ENCODE results near the gene ABI1. TPM values are rescaled to one million over a fixed set of nuclear protein-coding genes. Genes with fewer than 3 reads are reported as not detected.

ABI1 gene
- total RNA-seq, 1 experiment from 2014 or later = 73.2 TPM

DNA sequence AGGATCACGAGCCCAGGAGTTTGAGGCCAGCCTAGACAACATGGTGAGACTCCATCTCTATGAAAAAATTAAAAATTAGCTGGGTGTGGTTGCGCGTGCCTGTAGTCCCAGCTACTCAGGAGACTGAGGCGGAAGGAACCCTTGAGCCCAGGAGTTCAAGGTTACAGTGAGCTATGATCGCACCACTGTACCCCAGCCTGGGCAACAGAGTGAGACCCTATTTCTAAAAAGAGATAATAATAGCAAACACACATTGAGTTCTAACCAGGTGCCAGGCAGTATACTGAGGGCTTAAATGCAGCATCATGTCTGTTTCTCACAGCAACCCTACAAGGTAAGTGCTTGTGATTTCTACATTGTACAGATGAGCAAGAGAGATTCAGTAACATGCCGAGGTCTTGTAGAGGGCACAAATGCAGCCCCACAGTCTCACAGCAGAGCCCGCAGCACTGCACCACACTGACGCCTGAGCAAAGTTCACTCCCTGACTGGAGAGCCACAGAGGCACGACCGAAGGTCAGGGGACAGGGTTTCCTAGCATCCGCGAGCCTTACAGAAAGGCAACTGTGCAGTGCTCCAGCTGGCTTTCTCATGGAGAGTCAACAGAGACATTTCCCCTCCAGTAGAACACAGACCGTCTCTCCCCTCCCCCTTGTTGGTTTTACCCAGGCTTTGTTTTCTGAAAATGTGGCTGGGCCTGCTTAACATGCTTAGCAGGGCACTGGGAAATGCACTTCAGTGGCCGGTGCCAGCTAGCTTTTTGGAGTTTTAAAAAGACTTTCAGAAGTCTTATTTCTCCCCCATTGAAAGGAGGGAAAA, 126.8 kb downstream of the ABI1 start:
- in situ Hi-C loops (cut with HindIII; ENCODE audit: low pct_unique_long_range_greater_than_20kb, low sequenced_read_pairs) = no loop called here
- DNase-seq (ENCODE audit: low read depth) = no peak

- in situ Hi-C loops (cut with HindIII; ENCODE audit: low pct_unique_long_range_greater_than_20kb, low sequenced_read_pairs) = no loop called here
- DNase-seq (ENCODE audit: low read depth) = no peak
Measured at GRCh38 chr10:26730552-26730951, 130.2 kb downstream of the ABI1 start.

DNA sequence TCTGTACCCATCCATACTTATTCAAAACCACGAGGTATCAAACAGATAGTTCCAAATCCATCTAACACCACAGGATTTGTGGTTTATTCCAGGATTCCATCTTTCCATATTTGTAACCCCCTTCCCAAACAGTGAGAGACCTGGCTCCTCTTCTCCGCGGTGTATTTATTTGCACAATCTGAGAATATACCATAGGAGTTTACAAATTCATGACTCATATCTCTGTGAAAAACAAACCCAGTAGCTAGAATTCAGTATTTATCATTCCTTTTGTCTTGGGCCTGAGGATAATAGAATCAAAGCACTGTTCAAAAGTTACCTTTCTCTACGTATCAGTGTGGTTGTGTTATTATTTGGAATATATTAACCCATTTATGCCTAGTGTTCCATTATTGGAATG, 131.4 kb downstream of the ABI1 start:
- DNase-seq (ENCODE audit: low read depth) = no peak
- in situ Hi-C loops (cut with HindIII; ENCODE audit: low pct_unique_long_range_greater_than_20kb, low sequenced_read_pairs) = no loop called here

DNA sequence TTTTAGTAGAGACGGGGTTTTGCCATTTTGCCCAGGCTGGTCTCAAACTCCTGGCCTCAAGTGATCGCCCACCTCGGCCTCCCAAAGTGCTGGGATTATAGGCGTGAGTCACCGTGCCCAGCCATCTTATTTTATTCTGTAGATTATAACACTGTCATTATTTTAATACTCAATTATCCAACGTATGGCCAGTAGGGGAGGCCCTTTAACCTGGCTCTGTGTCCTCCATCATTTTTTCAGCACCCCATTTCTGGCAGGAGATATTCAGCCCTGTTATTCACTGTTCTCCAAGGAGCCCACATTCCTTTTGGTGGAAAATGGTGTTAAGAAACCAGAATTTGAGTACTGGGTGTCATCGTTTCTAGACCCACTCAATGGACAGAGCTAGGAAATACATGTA, 131.8 kb downstream of the ABI1 start:
- no peak for DNase-seq (ENCODE audit: low read depth)
- in situ Hi-C loops (cut with HindIII; ENCODE audit: low pct_unique_long_range_greater_than_20kb, low sequenced_read_pairs) = no loop called here

DNA sequence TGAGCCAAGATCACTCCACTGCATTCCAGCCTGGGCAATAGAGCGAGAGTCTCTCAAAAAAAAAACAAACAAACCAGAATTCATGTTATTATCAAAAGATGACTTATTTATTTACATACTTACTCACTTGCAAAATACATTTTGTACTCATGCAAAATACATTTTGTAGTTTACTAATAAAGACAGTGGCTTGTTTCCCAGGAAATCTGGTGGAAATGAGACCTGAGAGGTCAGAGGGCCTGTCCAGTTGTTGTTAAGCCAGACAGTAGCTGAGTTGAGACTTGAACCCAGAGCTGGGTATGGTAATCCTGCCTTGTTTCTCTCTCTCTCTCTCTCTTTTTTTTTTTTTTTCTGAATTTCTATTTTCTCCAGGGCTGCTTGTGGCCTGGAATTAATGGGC, 133.8 kb downstream of the ABI1 start:
- DNase-seq (ENCODE audit: low read depth) = no peak
- in situ Hi-C loops (cut with HindIII; ENCODE audit: low pct_unique_long_range_greater_than_20kb, low sequenced_read_pairs) = no loop called here

GRCh38 chr10:26725837-26726727, 134.7 kb downstream of the ABI1 start:
- in situ Hi-C loops (cut with HindIII; ENCODE audit: low pct_unique_long_range_greater_than_20kb, low sequenced_read_pairs) = no loop called here
- peak; percentile 32 for DNase-seq (ENCODE audit: low read depth)

DNA sequence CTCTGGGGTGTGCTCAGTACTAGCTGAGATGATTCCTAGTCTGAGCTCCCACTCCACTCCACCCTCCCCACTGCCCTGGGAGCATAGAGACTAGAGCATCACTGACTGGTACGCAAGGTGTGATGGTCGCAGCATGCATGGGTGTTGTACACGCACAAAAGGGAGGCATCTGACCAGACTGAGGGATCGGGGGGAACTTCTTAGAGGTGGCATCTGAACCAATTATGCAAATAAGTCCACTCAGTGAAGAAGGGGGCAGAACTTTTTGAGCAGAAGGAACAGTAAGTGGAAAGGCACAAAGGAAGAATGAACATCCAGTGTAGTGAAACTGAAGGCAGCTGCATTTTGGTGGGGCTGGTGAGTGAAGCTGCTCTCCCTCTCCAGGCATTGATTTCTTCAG, 137.7 kb downstream of the ABI1 start:
- in situ Hi-C loops (cut with HindIII; ENCODE audit: low pct_unique_long_range_greater_than_20kb, low sequenced_read_pairs) = no loop called here
- DNase-seq (ENCODE audit: low read depth) = no peak

GRCh38 chr10:26721561-26721960, 139.2 kb downstream of the ABI1 start:
- in situ Hi-C loops (cut with HindIII; ENCODE audit: low pct_unique_long_range_greater_than_20kb, low sequenced_read_pairs) = no loop called here
- no peak for DNase-seq (ENCODE audit: low read depth)

GRCh38 chr10:26717476-26717875, 143.3 kb downstream of the ABI1 start:
- in situ Hi-C loops (cut with HindIII; ENCODE audit: low pct_unique_long_range_greater_than_20kb, low sequenced_read_pairs) = no loop called here

GRCh38 chr10:26715137-26715487, 145.6 kb downstream of the ABI1 start:
- DNase-seq (ENCODE audit: low read depth) = no peak
- in situ Hi-C loops (cut with HindIII; ENCODE audit: low pct_unique_long_range_greater_than_20kb, low sequenced_read_pairs) = no loop called here

More at GRCh38 chr10:26717476-26717875, 143.3 kb downstream of the ABI1 start:
- DNase-seq (ENCODE audit: low read depth) = no peak

DNA sequence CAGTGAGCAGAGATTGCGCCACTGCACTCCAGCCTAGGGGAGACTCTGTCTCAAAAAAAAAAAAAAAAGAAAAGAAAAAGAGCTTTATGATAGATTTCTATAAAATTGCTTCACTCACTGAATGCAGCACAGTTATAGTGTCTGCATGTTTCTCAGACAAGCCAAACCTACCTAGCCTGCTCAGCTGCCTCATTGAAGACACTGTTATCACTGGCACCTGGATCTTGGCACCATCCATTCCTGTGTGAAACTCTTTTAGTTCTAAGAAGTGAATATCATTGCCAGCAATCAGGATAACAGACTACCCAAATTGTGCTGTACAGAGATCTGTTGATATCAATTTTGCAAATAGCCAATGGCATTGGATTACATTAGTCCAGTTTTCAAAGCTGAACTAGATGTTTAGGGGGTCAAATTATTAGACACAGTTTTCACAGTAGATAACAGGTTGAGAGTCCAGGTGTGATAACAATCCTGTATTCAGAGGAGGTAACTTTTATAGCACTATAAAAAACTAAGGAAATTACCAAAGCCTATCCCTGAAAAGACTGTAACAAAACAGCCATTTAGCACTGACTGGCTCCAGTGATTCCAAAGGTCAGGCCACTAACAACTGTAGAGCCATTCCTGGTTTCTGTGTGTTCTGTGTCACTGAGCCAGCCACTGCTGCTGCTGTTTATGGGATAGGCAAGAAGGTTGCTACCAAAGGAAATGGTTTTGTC, 146.2 kb downstream of the ABI1 start:
- DNase-seq (ENCODE audit: low read depth) = peak; percentile 54
- in situ Hi-C loops (cut with HindIII; ENCODE audit: low pct_unique_long_range_greater_than_20kb, low sequenced_read_pairs) = no loop called here

DNA sequence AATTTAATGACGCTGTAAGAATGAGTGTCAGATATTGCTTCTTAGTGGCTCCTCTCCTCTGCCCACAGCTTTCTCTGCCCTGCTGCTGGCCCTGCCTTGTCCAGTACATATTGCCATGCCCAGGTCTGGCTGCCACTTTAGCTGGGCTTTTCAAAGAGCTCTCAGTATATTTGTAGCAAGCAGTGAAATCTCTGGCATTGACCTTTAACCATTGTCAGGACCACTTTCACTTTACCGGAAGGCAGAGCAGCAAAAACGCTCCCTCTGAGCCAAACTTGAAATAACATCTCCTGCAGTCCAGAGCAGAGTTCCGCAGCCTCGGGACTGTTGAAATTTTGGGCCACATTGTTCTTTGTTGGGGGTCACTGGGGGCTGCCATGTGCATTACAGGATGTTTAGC, 149.4 kb downstream of the ABI1 start:
- DNase-seq (ENCODE audit: low read depth) = no peak
- in situ Hi-C loops (cut with HindIII; ENCODE audit: low pct_unique_long_range_greater_than_20kb, low sequenced_read_pairs) = no loop called here

DNA sequence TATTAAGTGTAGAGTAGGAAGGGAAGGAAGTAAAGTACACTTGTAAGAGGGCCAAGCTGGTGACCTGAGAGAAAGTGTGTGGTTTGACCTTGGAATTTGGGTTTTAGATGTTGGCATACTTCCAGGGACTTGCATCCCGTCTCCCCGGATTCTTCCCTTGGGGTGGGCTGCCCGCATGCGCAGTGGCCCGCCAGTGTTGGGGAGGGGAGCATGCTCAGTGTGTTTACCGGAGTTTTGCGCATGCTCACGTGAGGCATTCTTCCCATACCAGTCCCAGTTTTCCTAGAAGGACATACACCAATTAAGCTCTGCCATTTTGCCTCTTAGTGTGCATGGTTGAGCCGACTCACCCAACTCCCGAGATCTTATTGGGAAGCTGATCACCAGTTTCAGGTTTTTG, 153.8 kb downstream of the ABI1 start:
- no peak for DNase-seq (ENCODE audit: low read depth)
- in situ Hi-C loops (cut with HindIII; ENCODE audit: low pct_unique_long_range_greater_than_20kb, low sequenced_read_pairs) = no loop called here

DNA sequence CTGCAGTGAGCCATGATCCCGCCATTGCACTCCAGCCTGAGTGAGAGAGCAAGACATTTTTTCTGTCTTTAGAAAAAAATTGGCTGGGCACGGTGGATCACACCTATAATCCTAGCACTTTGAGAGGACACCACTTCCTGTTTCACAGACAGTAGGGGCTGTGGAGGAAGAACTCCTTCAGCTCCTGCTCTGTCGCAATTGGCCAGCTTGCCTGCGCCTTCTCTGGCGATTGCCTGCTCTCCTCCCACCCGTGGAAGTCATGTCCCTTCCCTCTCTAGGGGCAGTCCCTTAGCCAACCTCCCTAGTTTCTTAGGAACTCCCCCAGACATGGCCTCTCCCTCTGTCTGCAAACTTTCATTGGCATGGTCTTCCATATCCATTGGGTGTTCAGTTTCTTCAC, 154.6 kb downstream of the ABI1 start:
- in situ Hi-C loops (cut with HindIII; ENCODE audit: low pct_unique_long_range_greater_than_20kb, low sequenced_read_pairs) = no loop called here

DNA sequence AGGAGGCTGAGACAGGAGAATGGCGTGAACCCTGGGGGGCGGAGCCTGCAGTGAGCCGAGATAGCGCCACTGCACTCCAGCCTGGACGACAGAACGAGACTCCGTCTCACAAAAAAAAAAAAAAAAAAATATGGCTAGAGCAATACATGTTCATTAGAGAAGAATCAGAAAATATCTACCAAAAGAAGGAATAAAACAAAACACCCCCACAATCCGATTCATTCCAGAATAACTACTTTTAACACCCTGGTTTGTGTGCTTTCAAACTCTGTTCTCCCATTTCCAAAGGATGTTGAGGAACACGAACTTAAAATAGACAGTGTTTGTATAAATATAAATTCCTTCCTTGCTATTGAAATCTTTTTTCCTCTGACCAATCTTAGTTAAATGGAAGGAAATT, 156.8 kb downstream of the ABI1 start:
- DNase-seq (ENCODE audit: low read depth) = no peak
- in situ Hi-C loops (cut with HindIII; ENCODE audit: low pct_unique_long_range_greater_than_20kb, low sequenced_read_pairs) = no loop called here

More for the DNA sequence above, 154.6 kb downstream of the ABI1 start:
- no peak for DNase-seq (ENCODE audit: low read depth)

DNA sequence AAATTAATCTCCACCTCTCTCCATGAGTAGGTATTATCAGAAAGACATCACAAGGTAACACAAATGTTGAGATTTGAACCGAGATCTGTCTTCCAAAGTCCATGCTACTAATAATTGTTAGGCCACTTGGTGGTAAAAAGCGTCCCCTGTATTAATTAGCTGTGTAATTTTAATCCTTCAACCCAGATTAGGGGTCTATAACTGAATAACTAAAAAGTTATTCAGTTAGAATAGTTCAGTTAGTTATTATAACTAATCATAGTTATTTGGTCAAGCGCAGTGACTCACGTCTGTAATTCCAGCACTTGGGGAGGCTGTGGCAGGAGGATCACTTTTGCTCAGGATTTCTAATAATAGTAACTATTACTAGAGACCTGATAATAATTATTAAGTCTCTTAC, 157.7 kb downstream of the ABI1 start:
- DNase-seq (ENCODE audit: low read depth) = peak; percentile 46
- in situ Hi-C loops (cut with HindIII; ENCODE audit: low pct_unique_long_range_greater_than_20kb, low sequenced_read_pairs) = no loop called here

GRCh38 chr10:26700884-26701630, 159.7 kb downstream of the ABI1 start:
- in situ Hi-C loops (cut with HindIII; ENCODE audit: low pct_unique_long_range_greater_than_20kb, low sequenced_read_pairs) = no loop called here
- no peak for DNase-seq (ENCODE audit: low read depth)

GRCh38 chr10:26699631-26700030, 161.1 kb downstream of the ABI1 start:
- DNase-seq (ENCODE audit: low read depth) = no peak
- in situ Hi-C loops (cut with HindIII; ENCODE audit: low pct_unique_long_range_greater_than_20kb, low sequenced_read_pairs) = no loop called here
